DOHH2 (cell line): Measurements from ENCODE around the gene NCKAP5.

Source experiments
- H3F3A ChIP-seq: fragments of 200-600 bp; sonication (generic), shearing (Covaris generic); 2 replicates; pipeline ENCODE4 v1.6.0; 2016; ENCODE audit warnings: antibody characterized with exemption, mild to moderate bottlenecking; ENCODE audit not compliant: control insufficient read depth, insufficient read depth
- H3K27ac ChIP-seq: fragments of 200-600 bp; sonication (generic); 2 replicates; pipeline ENCODE4 v1.5.1; 2014; ENCODE audit warnings: low read depth, mild to moderate bottlenecking, low read length, moderate library complexity
- H3K27me3 ChIP-seq: fragments of 200-600 bp; sonication (generic); 2 replicates; pipeline ENCODE4 v1.6.1; 2014; ENCODE audit warnings: mild to moderate bottlenecking, low read length, mixed read lengths; ENCODE audit not compliant: control insufficient read depth
- H3K36me3 ChIP-seq: fragments of 200-600 bp; sonication (generic); 2 replicates; pipeline ENCODE4 v1.6.1; 2014; ENCODE audit warnings: mild to moderate bottlenecking, low read length, moderate library complexity, mixed read lengths; ENCODE audit not compliant: control insufficient read depth
- H3K4me1 ChIP-seq: fragments of 200-600 bp; sonication (generic); 2 replicates; pipeline ENCODE4 v1.6.1; 2014; ENCODE audit warnings: mild to moderate bottlenecking, low read length, mixed read lengths; ENCODE audit not compliant: control insufficient read depth
- H3K4me2 ChIP-seq: fragments of 200-600 bp; sonication (generic); 2 replicates; pipeline ENCODE4 v1.6.0; 2014; ENCODE audit warnings: mild to moderate bottlenecking, low read length, moderate library complexity
- H3K4me3 ChIP-seq: fragments of 200-600 bp; sonication (generic); 2 replicates; pipeline ENCODE4 v1.5.1; 2014; ENCODE audit warnings: mild to moderate bottlenecking, low read length, mixed read lengths
- H3K79me2 ChIP-seq: fragments of 200-600 bp; sonication (generic); 2 replicates; pipeline ENCODE4 v1.6.1; 2014; ENCODE audit warnings: mild to moderate bottlenecking, low read length, mixed read lengths; ENCODE audit not compliant: control insufficient read depth
- H3K9me2 ChIP-seq: fragments of 200-600 bp; sonication (generic); replicated peaks from 2 replicates; pipeline ENCODE4 v1.6.1; 2014; ENCODE audit warnings: mild to moderate bottlenecking, low read length, mixed read lengths; ENCODE audit not compliant: control insufficient read depth
- H3K9me3 ChIP-seq: fragments of 200-600 bp; sonication (generic); 2 replicates; pipeline ENCODE4 v1.6.1; 2014; ENCODE audit warnings: antibody characterized with exemption, low read length, mixed read lengths; ENCODE audit not compliant: control insufficient read depth, insufficient read depth
- H4K20me1 ChIP-seq: fragments of 200-600 bp; sonication (generic); 2 replicates; pipeline ENCODE4 v1.6.0; 2014; ENCODE audit warnings: low read depth, mild to moderate bottlenecking, antibody characterized with exemption, low read length, moderate library complexity; ENCODE audit not compliant: control insufficient read depth, insufficient read depth
- CTCF ChIP-seq: fragments of 200-600 bp; sonication (generic); IDR thresholded peaks from one replicate; pipeline ENCODE4 v1.5.1; 2014; ENCODE audit warnings: antibody characterized with exemption, mild to moderate bottlenecking, low read depth, low read length; ENCODE audit not compliant: poor library complexity, severe bottlenecking
- EZH2phosphoT487 ChIP-seq: fragments of 200-600 bp; sonication (generic); IDR thresholded peaks from 2 replicates; pipeline ENCODE4 v1.6.1; 2017; ENCODE audit warnings: borderline replicate concordance, mild to moderate bottlenecking, antibody characterized with exemption, low read length, moderate library complexity, mixed read lengths

The NCKAP5 gene

DNA sequence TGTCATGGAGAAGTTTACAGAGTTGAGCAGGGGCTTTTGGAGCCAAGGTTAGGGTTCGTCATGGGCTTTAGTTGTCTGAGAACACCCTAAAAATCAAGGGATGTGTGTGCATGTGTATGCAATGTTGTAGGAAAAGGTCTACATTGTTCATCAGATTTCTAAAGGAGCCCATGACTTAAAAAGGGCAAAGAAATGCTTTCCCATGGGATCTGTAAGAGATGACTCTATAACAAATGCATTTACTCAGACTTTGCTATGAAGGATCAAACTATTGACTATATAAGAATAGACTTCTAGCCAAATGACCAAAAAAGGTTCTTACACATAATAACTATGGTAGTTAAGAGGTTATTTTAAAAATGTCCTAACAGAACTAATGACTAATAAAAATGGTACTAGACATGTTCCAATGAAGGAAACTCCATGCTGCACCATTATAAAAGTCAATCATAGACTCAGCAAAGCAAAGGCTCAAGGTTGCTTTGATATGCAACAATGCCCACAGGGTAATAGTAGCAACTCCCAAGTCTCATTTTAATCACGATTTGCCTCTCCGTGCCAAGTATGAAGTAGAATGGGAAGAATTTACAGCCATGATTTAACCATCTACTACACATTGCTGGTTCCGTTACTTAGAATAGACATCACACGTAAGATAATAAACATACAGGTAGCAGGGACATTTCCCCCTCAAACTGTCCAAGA is 158.5 kb downstream of the NCKAP5 start:
- no peaks in the 10 kb centered on the region for H3K79me2 ChIP-seq
- no peaks in the 10 kb centered on the region for H3K27me3 ChIP-seq
- no peaks in the 10 kb centered on the region for H3K9me3 ChIP-seq
- no peaks in the 10 kb centered on the region for H3K4me1 ChIP-seq
- no peak overlapping the region for H3K27ac ChIP-seq
- no peaks in the 10 kb centered on the region for H3K9me2 ChIP-seq
- H3K4me3 ChIP-seq = no peak overlapping the region
- H3F3A ChIP-seq = no peaks in the 10 kb centered on the region
- no peak overlapping the region for H3K4me2 ChIP-seq
- TF ChIP-seq CTCF (no peak), EZH2phosphoT487 (no peak)
- no peaks in the 10 kb centered on the region for H3K36me3 ChIP-seq
- H4K20me1 ChIP-seq = no peaks in the 10 kb centered on the region

DNA sequence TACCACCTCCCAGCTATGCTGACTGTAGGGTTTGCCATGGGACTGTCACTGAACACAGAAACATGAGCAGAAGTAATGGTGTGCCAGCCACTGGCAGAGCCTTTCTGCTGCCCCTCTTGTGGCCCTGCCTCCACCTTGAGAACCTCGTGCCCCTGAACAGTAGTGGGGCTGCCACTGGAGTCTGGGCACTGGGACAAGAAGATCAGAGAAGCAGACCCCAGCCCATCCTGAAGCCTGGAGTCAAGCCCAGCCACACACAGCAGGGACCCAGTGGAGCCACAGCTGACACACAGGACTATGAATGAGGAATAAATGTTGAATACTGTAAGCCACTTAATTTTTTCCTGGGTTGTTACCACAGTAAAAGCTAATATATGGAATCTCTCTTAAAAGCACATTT is 159.6 kb downstream of the NCKAP5 start:
- Histone ChIP-seq H3K9me2 (no peaks in the 10 kb centered on the region), H3F3A (no peaks in the 10 kb centered on the region), H3K9me3 (no peaks in the 10 kb centered on the region), H3K79me2 (no peaks in the 10 kb centered on the region), H3K4me1 (no peaks in the 10 kb centered on the region), H3K27me3 (no peaks in the 10 kb centered on the region), H3K4me2 (no peak overlapping the region), H4K20me1 (no peaks in the 10 kb centered on the region), H3K36me3 (no peaks in the 10 kb centered on the region), H3K4me3 (no peak overlapping the region), H3K27ac (no peak overlapping the region)
- TF ChIP-seq EZH2phosphoT487 (no peak), CTCF (no peak)

GRCh38 chr2:133407341-133407740 is 160.9 kb downstream of the NCKAP5 start:
- H3K36me3 ChIP-seq = no peaks in the 10 kb centered on the region
- H4K20me1 ChIP-seq = no peaks in the 10 kb centered on the region
- no peaks in the 10 kb centered on the region for H3K9me3 ChIP-seq
- H3K4me1 ChIP-seq = no peaks in the 10 kb centered on the region
- TF ChIP-seq CTCF (no peak), EZH2phosphoT487 (no peak)
- no peaks in the 10 kb centered on the region for H3K9me2 ChIP-seq
- H3K4me3 ChIP-seq = no peak overlapping the region
- no peaks in the 10 kb centered on the region for H3F3A ChIP-seq
- H3K4me2 ChIP-seq = no peak overlapping the region
- H3K27me3 ChIP-seq = no peaks in the 10 kb centered on the region
- H3K79me2 ChIP-seq = no peaks in the 10 kb centered on the region
- no peak overlapping the region for H3K27ac ChIP-seq
